IMR-90 (cell line): ENCODE results near the gene MBD1. TPM values are rescaled to one million over a fixed set of nuclear protein-coding genes. Genes with fewer than 3 reads are reported as not detected.

ENCODE experiments used
- ATAC-seq: fragments of 200-7000 bp; cut with Tn5 transposase; 2 replicates; pipeline ENCODE4 v1.9.1; 2020; ENCODE audit warnings: low read depth, mild to moderate bottlenecking, moderate library complexity
- BruUV-seq: library from RNA; stranded (reverse); fragments of 400-500 nt; replicated peaks from 2 replicates; lab custom pipeline; 2021; lab: Mats Ljungman, UMichigan
- CTCF ChIA-PET: fragments of 300-600 bp; formaldehyde crosslinking; extraction: SDS; loops from one replicate; lab custom pipeline; 2021; ENCODE audit warnings: antibody characterized with exemption; lab: Yijun Ruan, JAX
- POLR2A ChIA-PET: fragments of 300-600 bp; sonication (Branson Sonifier 250); formaldehyde crosslinking; loops from one replicate; lab custom pipeline; 2022; ENCODE audit warnings: antibody characterized with exemption; ENCODE audit not compliant: unreplicated experiment; lab: Charles Lee
- DNase-seq: peaks from one replicate; pipeline ENCODE4 v3.0.0; 2013
- H2AFZ ChIP-seq: replicated peaks from 2 replicates; pipeline ENCODE3; 2013; ENCODE audit warnings: low read length, mild to moderate bottlenecking; ENCODE audit not compliant: poor library complexity
- H2AK5ac ChIP-seq: 2 replicates; pipeline ENCODE4 v1.6.1; 2013; ENCODE audit warnings: low read depth, low read length, inconsistent platforms
- H2AK9ac ChIP-seq: replicated peaks from 2 replicates; pipeline ENCODE3; 2013; ENCODE audit warnings: mild to moderate bottlenecking, low read depth, low read length, moderate library complexity; ENCODE audit not compliant: poor library complexity
- H2BK120ac ChIP-seq: 2 replicates; pipeline ENCODE4 v1.6.1; 2013; ENCODE audit warnings: low read depth, low read length, inconsistent platforms
- H2BK15ac ChIP-seq: 3 replicates; pipeline ENCODE4 v1.6.1; 2013; ENCODE audit warnings: low read depth, low read length, inconsistent platforms
- H2BK20ac ChIP-seq: 2 replicates; pipeline ENCODE4 v1.6.1; 2013; ENCODE audit warnings: low read depth, mild to moderate bottlenecking, inconsistent platforms, low read length, moderate library complexity
- H2BK5ac ChIP-seq: 2 replicates; pipeline ENCODE4 v1.6.1; 2013; ENCODE audit warnings: mild to moderate bottlenecking, low read depth, low read length, inconsistent platforms; ENCODE audit not compliant: poor library complexity, severe bottlenecking
- H3K14ac ChIP-seq: replicated peaks from 2 replicates; pipeline ENCODE4 v1.6.1; 2013; ENCODE audit warnings: low read depth, low read length, inconsistent platforms
- H3K18ac ChIP-seq: 2 replicates; pipeline ENCODE4 v1.6.1; 2013; ENCODE audit warnings: low read depth, low read length, control low read depth
- H3K23ac ChIP-seq: 2 replicates; pipeline ENCODE4 v1.6.1; 2013; ENCODE audit warnings: low read depth, low read length, inconsistent platforms
- H3K27ac ChIP-seq: 2 replicates; pipeline ENCODE4 v1.5.1; 2013; ENCODE audit warnings: mild to moderate bottlenecking, control low read depth, low read length; ENCODE audit not compliant: insufficient read depth
- H3K27me3 ChIP-seq: 2 replicates; pipeline ENCODE4 v1.6.1; 2013; ENCODE audit warnings: low read length; ENCODE audit not compliant: control insufficient read depth, insufficient read depth
- H3K36me3 ChIP-seq: 2 replicates; pipeline ENCODE4 v1.6.1; 2013; ENCODE audit warnings: low read length, mixed read lengths; ENCODE audit not compliant: control insufficient read depth, insufficient read depth
- H3K4ac ChIP-seq: 2 replicates; pipeline ENCODE4 v1.6.1; 2013; ENCODE audit warnings: low read depth, low read length, inconsistent platforms
- H3K4me1 ChIP-seq: 2 replicates; pipeline ENCODE4 v1.6.1; 2013; ENCODE audit warnings: low read length, mixed read lengths; ENCODE audit not compliant: control insufficient read depth, insufficient read depth
- H3K4me2 ChIP-seq: 2 replicates; pipeline ENCODE4 v1.6.1; 2013; ENCODE audit warnings: low read depth, mild to moderate bottlenecking, control low read depth, low read length, moderate library complexity
- H3K4me3 ChIP-seq: 2 replicates; pipeline ENCODE4 v1.5.1; 2013; ENCODE audit warnings: low read depth, mild to moderate bottlenecking, control low read depth, low read length, moderate library complexity; ENCODE audit not compliant: insufficient read depth
- H3K56ac ChIP-seq: 2 replicates; pipeline ENCODE4 v1.6.1; 2013; ENCODE audit warnings: low read length, inconsistent platforms; ENCODE audit not compliant: insufficient read depth; ENCODE audit errors: extremely low read depth
- H3K79me1 ChIP-seq, 2 experiments: 2 replicates each; pipeline ENCODE4 v1.6.1; 2013; ENCODE audit warnings: low read length in 2 of 2, inconsistent platforms in 1 of 2, low read depth in 1 of 2
- H3K9ac ChIP-seq: 2 replicates; pipeline ENCODE4 v1.6.1; 2013; ENCODE audit warnings: low read depth, low read length, control low read depth
- H3K9me1 ChIP-seq: 2 replicates; pipeline ENCODE4 v1.6.1; 2013; ENCODE audit warnings: low read length, inconsistent platforms; ENCODE audit not compliant: insufficient read depth
- H3K9me3 ChIP-seq: 2 replicates; pipeline ENCODE4 v1.6.1; 2013; ENCODE audit warnings: low read length; ENCODE audit not compliant: control insufficient read depth, insufficient read depth
- H4K20me1 ChIP-seq: 2 replicates; pipeline ENCODE4 v1.6.1; 2013; ENCODE audit warnings: low read length, inconsistent platforms; ENCODE audit not compliant: insufficient read depth
- H4K5ac ChIP-seq: 2 replicates; pipeline ENCODE4 v1.6.1; 2013; ENCODE audit warnings: mild to moderate bottlenecking, low read depth, low read length, control low read depth
- H4K8ac ChIP-seq, 2 experiments: 2 replicates each; pipeline ENCODE4 v1.6.1; 2013; ENCODE audit warnings: low read depth in 2 of 2, low read length in 2 of 2, control low read depth in 1 of 2, inconsistent platforms in 1 of 2
- H4K91ac ChIP-seq: 2 replicates; pipeline ENCODE4 v1.6.1; 2013; ENCODE audit warnings: low read depth, low read length, inconsistent platforms; ENCODE audit not compliant: insufficient read depth
- BHLHE40 ChIP-seq: fragments of 150-350 bp; IDR thresholded peaks from 2 replicates; pipeline ENCODE4 v1.6.1; 2016; ENCODE audit warnings: mild to moderate bottlenecking, low read depth, low read length
- CEBPB ChIP-seq: IDR thresholded peaks from 2 replicates; pipeline ENCODE4 v1.6.1; 2012; ENCODE audit warnings: low read depth, low read length, improper control_type of control experiment
- CHD1 ChIP-seq: IDR thresholded peaks from 2 replicates; pipeline ENCODE4 v1.6.1; 2012; ENCODE audit warnings: low read depth, low read length, improper control_type of control experiment
- CTCF ChIP-seq: conservative IDR thresholded peaks from 2 replicates; pipeline ENCODE4 v1.5.1; 2012; ENCODE audit warnings: mild to moderate bottlenecking, low read depth, low read length, improper control_type of control experiment
- ELK1 ChIP-seq: fragments of 150-350 bp; IDR thresholded peaks from 2 replicates; pipeline ENCODE4 v1.6.1; 2016; ENCODE audit warnings: low read depth, mild to moderate bottlenecking, low read length, moderate library complexity, borderline replicate concordance
- FOS ChIP-seq: fragments of 150-350 bp; IDR thresholded peaks from 2 replicates; pipeline ENCODE4 v1.6.1; 2016; ENCODE audit warnings: low read depth, low read length
- MAFK ChIP-seq: IDR thresholded peaks from 2 replicates; pipeline ENCODE4 v1.6.1; 2012; ENCODE audit warnings: low read depth, low read length, improper control_type of control experiment
- MAZ ChIP-seq: IDR thresholded peaks from 2 replicates; pipeline ENCODE4 v1.6.1; 2012; ENCODE audit warnings: low read depth, mild to moderate bottlenecking, low read length, improper control_type of control experiment, moderate library complexity, borderline replicate concordance
- MXI1 ChIP-seq: IDR thresholded peaks from 2 replicates; pipeline ENCODE4 v1.6.1; 2012; ENCODE audit warnings: low read depth, mild to moderate bottlenecking, low read length, moderate library complexity, borderline replicate concordance
- NFE2L2 ChIP-seq: fragments of 150-350 bp; IDR thresholded peaks from 2 replicates; pipeline ENCODE4 v1.6.1; 2016; ENCODE audit warnings: low read depth, mild to moderate bottlenecking, low read length
- POLR2A ChIP-seq: IDR thresholded peaks from 2 replicates; pipeline ENCODE4 v1.6.1; 2012; ENCODE audit warnings: mild to moderate bottlenecking, low read depth, low read length
- RAD21 ChIP-seq: IDR thresholded peaks from 2 replicates; pipeline ENCODE4 v1.6.1; 2012; ENCODE audit warnings: low read length, improper control_type of control experiment
- RFX5 ChIP-seq: IDR thresholded peaks from 2 replicates; pipeline ENCODE4 v1.8.0; 2012; ENCODE audit warnings: low read depth, mild to moderate bottlenecking, low read length, moderate library complexity
- WGBS, 2 experiments: methylation state at CpG; one replicate each; pipeline versions ENCODE4 v1.1.5 to v1.1.7; 2013; ENCODE audit warnings: missing lambda C conversion rate in 2 of 2; ENCODE audit not compliant: insufficient read length in 1 of 2; ENCODE audit errors: extremely low coverage in 2 of 2; 5-methylcytosine and 5-hydroxymethylcytosine counted together
- dilution Hi-C: fragments of 300-500 bp; cut with HindIII; formaldehyde crosslinking; loops from one replicate; pipeline ENCODE4 v1.14.3; 2018; ENCODE audit warnings: low sequenced_read_pairs; ENCODE audit not compliant: unreplicated experiment
- in situ Hi-C: fragments of 300-500 bp; cut with MboI; formaldehyde crosslinking; loops from 3 replicates; pipeline ENCODE4 v1.14.3; 2019; ENCODE audit warnings: low sequenced_read_pairs, inconsistent platforms, mixed read lengths
- intact Hi-C: fragments of 100-400 bp; cut with micrococcal nuclease; formaldehyde crosslinking; loops from 2 replicates; pipeline ENCODE4 v1.10.0; 2022
- polyA plus RNA-seq, 3 experiments: library from polyadenylated mRNA; depleted of rRNA; stranded (reverse); fragments of >200 nt; gene quantifications; 2 replicates each; pipeline ENCODE4 v1.2.3, GENCODE V29; 2012; ENCODE audit warnings: low replicate concordance in 1 of 3
- total RNA-seq: library from RNA; depleted of rRNA; stranded (reverse); fragments of >200 nt; gene quantifications from 2 replicates; pipeline ENCODE4 v1.2.3, GENCODE V29; 2012

MBD1 gene
- total and polyA plus RNA-seq, 2 of the 4 experiments (the other 2 are of a cell fraction) = 31.7 to 56.5 TPM

GRCh38 chr18:50231621-50232020, 49.7 kb downstream of the MBD1 start:
- no peak overlapping the region for H2BK20ac ChIP-seq
- no TSS peak for BruUV-seq
- no peak overlapping the region for H3K18ac ChIP-seq
- no peaks in the 10 kb centered on the region; the same call in none of the 2 replicates for H3K27me3 ChIP-seq
- no peaks in the 10 kb centered on the region for H4K20me1 ChIP-seq
- no peak overlapping the region for H3K4me2 ChIP-seq
- H3K14ac ChIP-seq = no peak overlapping the region
- H4K5ac ChIP-seq = no peak overlapping the region
- no peak overlapping the region for H2BK15ac ChIP-seq
- H4K8ac ChIP-seq = no peak overlapping the region
- DNase-seq = no peak
- H3K23ac ChIP-seq = no peak overlapping the region
- H2BK5ac ChIP-seq = no peak overlapping the region
- no peak overlapping the region for H3K56ac ChIP-seq
- no peak overlapping the region for H3K4ac ChIP-seq
- no peak overlapping the region for H4K91ac ChIP-seq
- no peak overlapping the region for H3K27ac ChIP-seq
- ChIA-PET POLR2A (no interaction called here), CTCF (interaction anchor here (0.6 kb wide), 1 partner anchor 248 kb away, joined by 8 read pairs; no protein-coding TSS in a partner anchor)
- no peaks in the 10 kb centered on the region for H3K9me3 ChIP-seq
- no peaks in the 10 kb centered on the region for H3K4me1 ChIP-seq
- no peaks in the 10 kb centered on the region for H3K79me1 ChIP-seq
- no peak overlapping the region for H2AK9ac ChIP-seq
- intact Hi-C loops = no loop called here
- no peaks in the 10 kb centered on the region for H3K9me1 ChIP-seq
- no peak overlapping the region for H3K4me3 ChIP-seq
- no peak overlapping the region for H3K9ac ChIP-seq
- ATAC-seq = no peak
- dilution Hi-C loops = no loop called here
- WGBS, 2 experiments = 38% methylated on average over 3 of the region's 4 CpGs; no CpG with 5 or more reads in 1 of the 2 experiments
- H2AFZ ChIP-seq = no peak overlapping the region
- in situ Hi-C loops = no loop called here
- H2AK5ac ChIP-seq = no peak overlapping the region
- TF ChIP-seq MXI1 (no peak), RFX5 (no peak), MAZ (no peak), MAFK (no peak), POLR2A (no peak), RAD21 (no peak), CTCF (no peak), CHD1 (no peak), NFE2L2 (no peak), CEBPB (no peak), ELK1 (no peak), BHLHE40 (no peak), FOS (no peak)
- H2BK120ac ChIP-seq = no peak overlapping the region
- no peaks in the 10 kb centered on the region for H3K36me3 ChIP-seq
